ENCODE results near the gene PSMD5.

Gene PSMD5

DNA sequence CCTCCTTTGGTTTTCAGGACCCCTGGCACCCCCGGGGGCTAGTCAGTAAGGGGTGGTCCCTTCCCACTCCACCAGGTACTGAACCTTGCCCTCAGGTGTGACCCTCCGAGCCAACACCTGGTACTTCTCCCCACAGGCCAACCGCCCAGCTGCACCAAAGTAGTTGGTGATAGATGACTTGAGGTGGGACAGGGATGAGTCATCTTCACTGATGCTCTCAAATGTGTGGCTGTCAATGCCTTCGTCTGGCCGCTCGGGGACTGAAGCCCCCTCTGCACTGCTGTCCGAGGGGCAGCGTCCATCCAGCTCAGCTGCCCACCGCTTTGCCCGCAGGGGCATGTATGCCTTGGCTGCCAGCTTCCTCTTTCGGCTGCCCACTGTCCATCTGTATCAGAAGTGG lies 15.2 kb upstream of the PSMD5 start:
- H3K9me3 ChIP-seq (ENCODE audit: control insufficient read depth, low read length), result no peaks in the 10 kb centered on the region
- H3K4me2 ChIP-seq (ENCODE audit: low read length), result no peak overlapping the region
- H3K9ac ChIP-seq, result no peak overlapping the region
- no peaks in the 10 kb centered on the region for H3K79me2 ChIP-seq
- no peak overlapping the region for H3K4me3 ChIP-seq (ENCODE audit: low read depth, low read length)
- H3K27me3 ChIP-seq (ENCODE audit: control insufficient read depth, insufficient read depth, low read length), result no peaks in the 10 kb centered on the region
- no peaks in the 10 kb centered on the region for H3K36me3 ChIP-seq (ENCODE audit: control insufficient read depth, insufficient read depth, low read length)
- no peak overlapping the region for H3K27ac ChIP-seq
- TF ChIP-seq, protein P1, sequence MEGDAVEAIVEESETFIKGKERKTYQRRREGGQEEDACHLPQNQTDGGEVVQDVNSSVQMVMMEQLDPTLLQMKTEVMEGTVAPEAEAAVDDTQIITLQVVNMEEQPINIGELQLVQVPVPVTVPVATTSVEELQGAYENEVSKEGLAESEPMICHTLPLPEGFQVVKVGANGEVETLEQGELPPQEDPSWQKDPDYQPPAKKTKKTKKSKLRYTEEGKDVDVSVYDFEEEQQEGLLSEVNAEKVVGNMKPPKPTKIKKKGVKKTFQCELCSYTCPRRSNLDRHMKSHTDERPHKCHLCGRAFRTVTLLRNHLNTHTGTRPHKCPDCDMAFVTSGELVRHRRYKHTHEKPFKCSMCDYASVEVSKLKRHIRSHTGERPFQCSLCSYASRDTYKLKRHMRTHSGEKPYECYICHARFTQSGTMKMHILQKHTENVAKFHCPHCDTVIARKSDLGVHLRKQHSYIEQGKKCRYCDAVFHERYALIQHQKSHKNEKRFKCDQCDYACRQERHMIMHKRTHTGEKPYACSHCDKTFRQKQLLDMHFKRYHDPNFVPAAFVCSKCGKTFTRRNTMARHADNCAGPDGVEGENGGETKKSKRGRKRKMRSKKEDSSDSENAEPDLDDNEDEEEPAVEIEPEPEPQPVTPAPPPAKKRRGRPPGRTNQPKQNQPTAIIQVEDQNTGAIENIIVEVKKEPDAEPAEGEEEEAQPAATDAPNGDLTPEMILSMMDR (IDR thresholded peaks at IDR 0.05), result no peak
- no peaks in the 10 kb centered on the region for H3K4me1 ChIP-seq
- H2AFZ ChIP-seq, result no peak overlapping the region

DNA sequence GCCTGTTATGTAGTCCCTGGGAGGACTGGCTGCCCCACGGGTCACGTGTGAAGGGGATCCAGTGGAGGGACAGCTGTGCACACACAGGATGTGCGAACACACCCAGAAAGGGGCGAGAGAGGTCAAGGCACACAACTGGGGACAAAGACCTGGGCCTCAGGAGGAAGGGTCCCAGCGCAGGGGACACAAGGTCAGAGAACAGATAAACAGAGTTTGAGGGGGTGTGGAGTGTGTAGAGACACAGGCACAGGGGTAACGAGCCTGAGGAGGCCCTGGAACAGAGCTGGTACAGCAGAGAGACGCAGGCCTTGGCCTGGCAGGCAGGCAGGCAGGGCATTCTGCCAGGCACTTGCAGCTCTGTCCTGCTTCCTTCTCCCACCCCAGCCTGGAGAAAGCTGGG lies 14.8 kb upstream of the PSMD5 start:
- Histone ChIP-seq H3K4me3 (ENCODE audit: low read depth, low read length) (no peak overlapping the region), H3K9me3 (ENCODE audit: control insufficient read depth, low read length) (no peaks in the 10 kb centered on the region), H3K4me1 (no peaks in the 10 kb centered on the region), H3K36me3 (ENCODE audit: control insufficient read depth, insufficient read depth, low read length) (no peaks in the 10 kb centered on the region), H3K79me2 (no peaks in the 10 kb centered on the region), H3K9ac (no peak overlapping the region), H3K4me2 (ENCODE audit: low read length) (no peak overlapping the region), H3K27ac (no peak overlapping the region), H3K27me3 (ENCODE audit: control insufficient read depth, insufficient read depth, low read length) (no peaks in the 10 kb centered on the region), H2AFZ (no peak overlapping the region)
- TF ChIP-seq, protein P1 (IDR thresholded peaks at IDR 0.05), result no peak

DNA sequence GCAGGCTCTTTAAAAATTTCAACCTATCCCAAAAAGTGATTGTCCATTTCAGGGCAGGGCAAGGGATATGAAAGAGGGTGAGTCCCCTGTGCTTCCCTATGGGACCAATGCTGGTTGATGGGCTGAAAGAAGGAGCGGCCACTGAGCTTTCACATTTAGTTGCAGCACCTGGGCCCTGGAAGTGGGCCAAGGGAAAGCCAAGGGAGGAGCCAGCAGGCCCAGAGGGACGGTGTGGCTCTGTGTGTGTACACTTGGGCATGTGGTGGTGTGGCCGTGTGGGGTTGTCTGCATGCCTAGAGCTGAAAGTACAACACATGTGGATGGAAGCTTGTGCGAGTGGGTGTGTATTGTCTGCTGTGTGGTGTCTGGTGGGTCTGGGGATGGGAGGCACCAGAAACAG lies 14.0 kb upstream of the PSMD5 start:
- Histone ChIP-seq H3K4me2 (ENCODE audit: low read length) (no peak overlapping the region), H3K9me3 (ENCODE audit: control insufficient read depth, low read length) (no peaks in the 10 kb centered on the region), H3K4me3 (ENCODE audit: low read depth, low read length) (no peak overlapping the region), H3K79me2 (no peaks in the 10 kb centered on the region), H3K36me3 (ENCODE audit: control insufficient read depth, insufficient read depth, low read length) (no peaks in the 10 kb centered on the region), H3K4me1 (no peaks in the 10 kb centered on the region), H3K27me3 (ENCODE audit: control insufficient read depth, insufficient read depth, low read length) (no peaks in the 10 kb centered on the region), H2AFZ (no peak overlapping the region), H3K27ac (no peak overlapping the region), H3K9ac (no peak overlapping the region)
- TF ChIP-seq, protein P1 (IDR thresholded peaks at IDR 0.05), result no peak

DNA sequence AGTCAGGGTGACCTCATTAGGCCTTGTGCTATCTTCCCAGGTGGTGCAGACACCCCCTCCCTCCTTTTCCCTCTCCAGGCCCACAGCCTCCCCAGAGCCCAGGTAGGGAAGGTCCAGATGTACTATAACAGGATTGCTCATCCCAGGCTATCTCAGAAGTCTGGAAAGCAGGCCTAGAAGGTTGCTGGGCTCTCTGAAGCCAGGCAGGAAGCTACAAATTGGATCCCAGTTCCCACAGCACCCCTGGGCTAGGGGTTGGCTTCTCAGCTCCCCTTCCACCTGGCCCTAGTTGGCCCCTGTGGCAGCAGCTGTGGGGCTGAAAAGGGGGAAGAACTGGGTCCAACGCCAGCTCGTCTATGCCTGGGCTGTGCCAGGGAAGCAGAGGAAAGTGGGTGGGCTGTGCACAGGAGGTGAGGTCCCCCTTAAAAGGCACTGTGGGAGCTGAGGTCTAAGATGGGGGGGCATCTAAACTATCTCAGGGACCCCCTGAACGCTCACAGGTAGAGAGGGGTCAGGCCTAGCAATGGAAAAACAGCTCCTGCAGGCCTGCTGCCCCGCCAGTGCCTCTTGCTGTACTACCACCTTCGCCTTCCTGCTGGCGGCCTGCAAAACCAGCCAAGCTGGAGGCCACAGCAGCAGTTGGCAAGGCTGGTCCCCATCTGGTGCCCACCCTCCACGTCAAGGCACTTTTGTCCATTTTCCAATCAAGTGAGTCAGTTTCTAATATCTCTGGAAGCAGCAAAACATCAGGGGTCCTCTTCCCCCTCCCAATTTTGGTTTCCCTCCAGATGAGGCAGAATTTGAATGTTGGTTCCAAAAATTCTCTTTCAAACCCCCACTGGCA lies 13.3 kb upstream of the PSMD5 start:
- no peak overlapping the region for H3K4me2 ChIP-seq (ENCODE audit: low read length)
- H3K9ac ChIP-seq, result no peak overlapping the region
- H3K36me3 ChIP-seq (ENCODE audit: control insufficient read depth, insufficient read depth, low read length), result no peaks in the 10 kb centered on the region
- no peaks in the 10 kb centered on the region for H3K9me3 ChIP-seq (ENCODE audit: control insufficient read depth, low read length)
- H3K4me1 ChIP-seq, result no peaks in the 10 kb centered on the region
- no peak overlapping the region for H2AFZ ChIP-seq
- H3K27ac ChIP-seq, result no peak overlapping the region
- no peaks in the 10 kb centered on the region for H3K27me3 ChIP-seq (ENCODE audit: control insufficient read depth, insufficient read depth, low read length)
- H3K4me3 ChIP-seq (ENCODE audit: low read depth, low read length), result no peak overlapping the region
- no peaks in the 10 kb centered on the region for H3K79me2 ChIP-seq
- TF ChIP-seq, protein P1 (IDR thresholded peaks at IDR 0.05), result no peak

All from parathyroid adenoma (tissue), 2 donors.